ENCODE data around the gene GNG3. TPM values are rescaled to one million over a fixed set of nuclear protein-coding genes. Genes with fewer than 3 reads are reported as not detected.

Gene GNG3
- total and polyA plus RNA-seq, 2 of the 4 experiments (the other 2 are of a cell fraction): not detected

- WGBS, 2 experiments (ENCODE audit: extremely low coverage in 2 of 2, insufficient read length in 1 of 2): 1% methylated on average over 20 of the region's 47 CpGs; no CpG with 5 or more reads in 1 of the 2 experiments
- peaks cover 20% of the 10 kb centered on the region for H3K4me1 ChIP-seq (ENCODE audit: control insufficient read depth, insufficient read depth, low read length)
- peaks cover 20 to 67% of the 10 kb centered on the region in 2 experiments for H3K79me1 ChIP-seq (ENCODE audit: low read depth in 1 of 2, low read length in 2 of 2)
- H2AK5ac ChIP-seq (ENCODE audit: low read depth, low read length): peak overlapping the region; percentile 91
- peaks cover 27% of the 10 kb centered on the region for H3K36me3 ChIP-seq (ENCODE audit: control insufficient read depth, insufficient read depth, low read length)
- H3K18ac ChIP-seq (ENCODE audit: low read depth, low read length): peak overlapping the region; percentile 64
- peak overlapping the region; percentile 93 for H3K4ac ChIP-seq (ENCODE audit: low read depth, low read length)
- H2BK20ac ChIP-seq (ENCODE audit: low read depth, low read length): no peak overlapping the region
- DNase-seq (peak; percentile 97), ATAC-seq (ENCODE audit: low read depth) (peak; percentile 78)
- H3K9me1 ChIP-seq (ENCODE audit: insufficient read depth, low read length): peaks cover 17% of the 10 kb centered on the region
- BruUV-seq (replicated peaks): no TSS peak
- CTCF ChIA-PET: no interaction called here
- H2BK15ac ChIP-seq (ENCODE audit: low read depth, low read length): no peak overlapping the region
- peak overlapping the region; percentile 86 for H3K4me2 ChIP-seq (ENCODE audit: low read depth, low read length)
- H3K27ac ChIP-seq (ENCODE audit: insufficient read depth, low read length): peak overlapping the region; percentile 93
- dilution Hi-C loops (cut with HindIII; ENCODE audit: low sequenced_read_pairs, unreplicated experiment): no loop called here
- peak overlapping the region; percentile 54 for H3K4me3 ChIP-seq (ENCODE audit: insufficient read depth, low read depth, low read length)
- POLR2A ChIA-PET (ENCODE audit: unreplicated experiment): interaction anchor here (0.5 to 2.1 kb wide), 3 partner anchors 18 to 1475 kb away, joined by 3 to 7 read pairs (median 6); partner anchors contain the start of genes EEF1G, HNRNPUL2 and TTC9C
- peak overlapping the region; percentile 93 to 98 for H4K8ac ChIP-seq (ENCODE audit: low read depth in 2 of 2, low read length in 2 of 2)
- H4K20me1 ChIP-seq (ENCODE audit: insufficient read depth, low read length): no peaks in the 10 kb centered on the region
- intact Hi-C loops (cut with micrococcal nuclease): no loop called here
- H2BK120ac ChIP-seq (ENCODE audit: low read depth, low read length): peak overlapping the region; percentile 45; the same call in 1 of the 2 replicates
- H3K14ac ChIP-seq (replicated peaks; ENCODE audit: low read depth, low read length): peak overlapping the region; percentile 94
- peak overlapping the region; percentile 87 for H4K91ac ChIP-seq (ENCODE audit: insufficient read depth, low read depth, low read length)
- H3K9ac ChIP-seq (ENCODE audit: low read depth, low read length): peak overlapping the region; percentile 84
- H2BK5ac ChIP-seq (ENCODE audit: low read depth, low read length, poor library complexity, severe bottlenecking): peak overlapping the region; percentile 82
- H3K27me3 ChIP-seq (ENCODE audit: control insufficient read depth, insufficient read depth, low read length): no peaks in the 10 kb centered on the region
- H3K9me3 ChIP-seq (ENCODE audit: control insufficient read depth, insufficient read depth, low read length): no peaks in the 10 kb centered on the region
- peak overlapping the region; percentile 92 for H4K5ac ChIP-seq (ENCODE audit: low read depth, low read length)
- H3K56ac ChIP-seq (ENCODE audit: extremely low read depth, insufficient read depth, low read length): peak overlapping the region; percentile 83
- in situ Hi-C loops (cut with MboI; ENCODE audit: low sequenced_read_pairs): no loop called here
- H3K23ac ChIP-seq (ENCODE audit: low read depth, low read length): peak overlapping the region; percentile 89
- peak overlapping the region; percentile 97 for H2AK9ac ChIP-seq (replicated peaks; ENCODE audit: low read depth, low read length, poor library complexity)
- H2AFZ ChIP-seq (replicated peaks; ENCODE audit: low read length, poor library complexity): peak overlapping the region; percentile 90
- no peak for TF ChIP-seq MXI1 (IDR thresholded peaks at IDR 0.05; ENCODE audit: borderline replicate concordance, low read depth, low read length)
- TF ChIP-seq CTCF (conservative IDR thresholded peaks at IDR 0.05; ENCODE audit: low read depth, low read length): no peak
- no peak for TF ChIP-seq MAFK (IDR thresholded peaks at IDR 0.05; ENCODE audit: low read depth, low read length)
- TF ChIP-seq CEBPB (IDR thresholded peaks at IDR 0.05; ENCODE audit: low read depth, low read length): no peak
- no peak for TF ChIP-seq FOS (IDR thresholded peaks at IDR 0.05; ENCODE audit: low read depth, low read length)
- no peak for TF ChIP-seq RFX5 (IDR thresholded peaks at IDR 0.05; ENCODE audit: low read depth, low read length)
- no peak for TF ChIP-seq RAD21 (IDR thresholded peaks at IDR 0.05; ENCODE audit: low read length)
- peak; percentile 63 for TF ChIP-seq POLR2A (IDR thresholded peaks at IDR 0.05; ENCODE audit: low read depth, low read length)
- no peak for TF ChIP-seq USF2 (IDR thresholded peaks at IDR 0.05; ENCODE audit: low read depth, low read length)
- 0 out of 2 replicates have a peak, but pooled peaks have one; percentile 9 for TF ChIP-seq NFE2L2 (IDR thresholded peaks at IDR 0.05; ENCODE audit: low read depth, low read length)
- TF ChIP-seq MAZ (IDR thresholded peaks at IDR 0.05; ENCODE audit: borderline replicate concordance, low read depth, low read length): no peak; the same call in 1 of the 2 replicates
- TF ChIP-seq ELK1 (IDR thresholded peaks at IDR 0.05; ENCODE audit: borderline replicate concordance, low read depth, low read length): no peak
- TF ChIP-seq BHLHE40 (IDR thresholded peaks at IDR 0.05; ENCODE audit: low read depth, low read length): no peak
- TF ChIP-seq CHD1 (IDR thresholded peaks at IDR 0.05; ENCODE audit: low read depth, low read length): no peak
- no peak for TF ChIP-seq SMC3 (IDR thresholded peaks at IDR 0.05; ENCODE audit: low read depth, low read length)
Measured at GRCh38 chr11:62709247-62710000, 1.9 kb downstream of the GNG3 start.

Data from IMR-90 (cell line).